ENCODE results near the gene HORMAD1. TPM values are rescaled to one million over a fixed set of nuclear protein-coding genes. Genes with fewer than 3 reads are reported as not detected.

HORMAD1 gene
- total RNA-seq, 8 experiments from 2014 or later: 0.05 to 0.29 (median 0.14) TPM; not detected in 5

DNA sequence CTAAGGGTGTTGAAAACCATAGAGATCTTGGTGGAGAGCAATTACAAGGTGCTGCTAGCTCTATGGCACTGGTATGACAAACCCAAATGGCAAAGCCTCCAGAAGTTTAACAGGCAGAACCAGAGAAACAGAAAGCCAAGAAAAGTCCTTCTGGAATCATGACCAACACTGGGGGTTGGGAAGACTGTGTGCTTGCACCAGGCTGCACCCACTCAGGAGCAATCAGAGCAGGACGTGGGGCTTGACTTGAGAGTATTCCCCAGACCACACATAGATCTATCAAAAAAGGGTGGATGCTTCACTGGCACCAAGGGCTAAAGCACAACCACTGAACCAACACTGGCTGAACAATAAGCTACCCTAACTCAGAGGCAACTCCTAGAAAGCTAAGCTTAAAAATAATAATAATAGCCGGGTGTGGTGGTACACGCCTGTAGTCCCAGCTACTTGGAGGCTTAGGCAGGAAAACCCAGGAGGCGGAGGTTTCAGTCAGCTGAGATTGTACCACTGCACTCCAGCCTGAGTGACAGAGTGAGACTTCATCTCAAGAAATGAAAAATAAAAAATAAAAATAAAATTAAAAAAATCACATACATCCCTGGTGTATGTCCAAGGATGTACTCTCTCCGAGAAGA, 71.1 kb downstream of the HORMAD1 start:
- Histone ChIP-seq H3K27ac (no peak overlapping the region), H3K4me3 (no peak overlapping the region), H3K4me1 (replicated peaks in 1 of 2) (no peaks in the 10 kb centered on the region)
- WGBS, 10 experiments: 71 to 100% (median 93%) methylated on average over 1 to 5 of the region's 5 CpGs
- ATAC-seq (replicated peaks in 6 of 8): peak in 2 of 8 experiments; percentile 50 to 75
- in situ Hi-C loops (cut with MboI; ENCODE audit: low pct_unique_long_range_greater_than_20kb in 2 of 9, low sequenced_read_pairs in 9 of 9, unreplicated experiment in 9 of 9): no loop called here

Other genes with a start within 250 kb of the HORMAD1 start
- gene TARS2, start 233.5 kb downstream of the HORMAD1 start, total RNA-seq: 10 to 100 TPM; 24.1 to 51.0 (median 35.8) TPM
- 10 to 100 TPM in 3 of 8 experiments, 1 to 10 TPM in 5; 1.4 to 73.4 (median 3.5) TPM for gene ECM1, start 212.8 kb downstream of the HORMAD1 start, total RNA-seq
- gene FALEC, start 205.1 kb downstream of the HORMAD1 start, total RNA-seq: 1 to 10 TPM in 5 of 8 experiments, under 1 TPM in 3; 0.57 to 4.1 (median 2.1) TPM
- gene ADAMTSL4, start 171.5 kb downstream of the HORMAD1 start, total RNA-seq: 10 to 100 TPM in 2 of 8 experiments, 1 to 10 TPM in 4, under 1 TPM in 2; 0.75 to 45.8 (median 4.9) TPM
- 100 to 1,000 TPM; 125 to 182 (median 142) TPM for gene MCL1, start 141.3 kb downstream of the HORMAD1 start, total RNA-seq
- 100 to 1,000 TPM; 101 to 222 (median 139) TPM for gene ENSA, start 91.3 kb downstream of the HORMAD1 start, total RNA-seq
- gene GOLPH3L, start 23.7 kb downstream of the HORMAD1 start, total RNA-seq: 10 to 100 TPM; 20.0 to 46.2 (median 23.3) TPM
- 10 to 100 TPM in 2 of 8 experiments, 1 to 10 TPM in 2, under 1 TPM in 4; 0.09 to 14.8 (median 1.1) TPM for gene CTSS, start 44.9 kb upstream of the HORMAD1 start, total RNA-seq
- gene CTSK, start 87.4 kb upstream of the HORMAD1 start, total RNA-seq: 100 to 1,000 TPM in 1 of 8 experiments, 10 to 100 TPM in 2, 1 to 10 TPM in 5; 1.2 to 330 (median 5.3) TPM
- 10 to 100 TPM; 22.0 to 43.7 (median 25.9) TPM for gene ARNT, start 155.7 kb upstream of the HORMAD1 start, total RNA-seq
- 1 to 10 TPM in 1 of 8 experiments, under 1 TPM in 2, not detected in 5; 0.21 to 1.3 (median 0.27) TPM for gene CTXND2, start 166.2 kb upstream of the HORMAD1 start, total RNA-seq
- 10 to 100 TPM; 29.6 to 75.6 (median 58.1) TPM for gene SETDB1, start 205.5 kb upstream of the HORMAD1 start, total RNA-seq